ENCODE measurements around the gene CADM1. TPM values are rescaled to one million over a fixed set of nuclear protein-coding genes. Genes with fewer than 3 reads are reported as not detected.
A peak's percentile ranks its signal among the peaks of the same experiment; 100 is the strongest.

Gene CADM1
- total RNA-seq, 2 donors from 2014 or later: 49.6 to 137 TPM

DNA sequence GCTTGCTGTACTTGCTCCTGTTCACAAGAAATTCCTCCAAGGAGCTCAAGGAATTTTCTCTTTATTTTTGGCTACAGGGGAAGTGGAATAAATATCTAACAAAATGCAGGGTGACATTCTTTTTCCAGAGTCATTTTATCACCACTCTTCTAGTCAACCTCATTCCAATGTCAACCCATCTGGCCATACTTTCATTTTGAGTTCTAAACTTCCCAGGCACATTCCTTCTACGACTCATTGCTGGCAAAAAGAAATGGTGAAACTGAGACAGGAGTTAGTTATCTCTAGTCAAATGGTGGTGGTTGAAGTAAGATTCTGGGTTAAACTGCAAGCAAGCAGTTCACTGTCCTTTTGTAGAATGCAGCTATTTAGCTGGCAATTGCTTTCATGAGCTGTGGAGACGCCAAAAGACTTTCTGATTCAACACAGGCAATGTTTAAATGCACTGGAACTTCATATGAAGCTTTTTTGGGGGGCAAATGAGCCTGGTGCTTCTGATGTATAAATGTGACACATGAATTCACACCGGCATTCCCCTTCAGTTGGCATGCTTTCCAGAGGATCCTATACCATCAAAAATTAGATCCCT lies 304.6 kb downstream of the CADM1 start:
- intact Hi-C loops (cut with DNase I): no loop called here
- H3K27ac ChIP-seq: no peak overlapping the region

GRCh38 chr11:115198321-115198741 lies 305.9 kb downstream of the CADM1 start:
- no peak overlapping the region for H3K27ac ChIP-seq
- 35% methylated on average over 9 of the region's 9 CpGs for WGBS

More for the DNA sequence above, 304.6 kb downstream of the CADM1 start:
- WGBS: 79% methylated on average over 3 of the region's 3 CpGs
- no peaks in the 10 kb centered on the region for H3K9me3 ChIP-seq
- H3K4me1 ChIP-seq (replicated peaks): no peaks in the 10 kb centered on the region
- no peak for TF ChIP-seq POLR2A (IDR thresholded peaks at IDR 0.05)
- TF ChIP-seq CTCF (IDR thresholded peaks at IDR 0.05): no peak
- no peak for TF ChIP-seq POLR2AphosphoS5 (IDR thresholded peaks at IDR 0.05)
- no peak overlapping the region for H3K4me3 ChIP-seq
- no peak for DNase-seq (ENCODE audit: low spot score)
- no peaks in the 10 kb centered on the region for H3K36me3 ChIP-seq
- H3K27me3 ChIP-seq (replicated peaks; ENCODE audit: insufficient read depth): no peaks in the 10 kb centered on the region

DNA sequence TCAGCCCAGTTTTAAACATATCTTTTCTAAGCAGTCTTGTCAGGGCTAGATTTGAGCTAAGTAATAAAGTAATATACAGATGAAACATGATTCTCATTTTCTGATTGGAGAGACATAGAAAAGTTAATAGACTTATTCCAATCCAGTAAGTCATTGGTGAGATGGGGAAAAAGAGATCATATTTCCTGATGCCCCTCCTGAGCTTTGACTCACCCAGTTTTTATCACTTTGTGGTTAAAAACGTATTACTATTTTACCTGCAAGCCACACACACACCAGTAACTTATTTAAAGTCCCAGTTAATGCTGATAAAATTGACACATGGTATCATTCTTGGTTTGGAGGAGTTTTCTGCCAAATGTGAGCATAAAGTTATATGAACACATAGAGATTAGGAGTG lies 306.8 kb downstream of the CADM1 start:
- no peaks in the 10 kb centered on the region for H3K4me1 ChIP-seq (replicated peaks)
- TF ChIP-seq CTCF (IDR thresholded peaks at IDR 0.05) (no peak), POLR2A (IDR thresholded peaks at IDR 0.05) (no peak), POLR2AphosphoS5 (IDR thresholded peaks at IDR 0.05) (no peak)
- no peak for DNase-seq (ENCODE audit: low spot score)
- H3K27me3 ChIP-seq (replicated peaks; ENCODE audit: insufficient read depth): no peaks in the 10 kb centered on the region
- no peak overlapping the region for H3K4me3 ChIP-seq
- no peak overlapping the region for H3K27ac ChIP-seq
- no peaks in the 10 kb centered on the region for H3K9me3 ChIP-seq
- WGBS: 43% methylated on average over 1 of the region's 1 CpG
- intact Hi-C loops (cut with DNase I): no loop called here
- no peaks in the 10 kb centered on the region for H3K36me3 ChIP-seq

More at GRCh38 chr11:115198321-115198741, 305.9 kb downstream of the CADM1 start:
- Histone ChIP-seq H3K36me3 (no peaks in the 10 kb centered on the region), H3K4me3 (no peak overlapping the region), H3K4me1 (replicated peaks) (no peaks in the 10 kb centered on the region), H3K27me3 (replicated peaks; ENCODE audit: insufficient read depth) (no peaks in the 10 kb centered on the region), H3K9me3 (no peaks in the 10 kb centered on the region)
- intact Hi-C loops (cut with DNase I): no loop called here
- TF ChIP-seq POLR2AphosphoS5 (IDR thresholded peaks at IDR 0.05) (peak; percentile 64), POLR2A (IDR thresholded peaks at IDR 0.05) (no peak)
- peak; percentile 22 for DNase-seq (ENCODE audit: low spot score)

DNA sequence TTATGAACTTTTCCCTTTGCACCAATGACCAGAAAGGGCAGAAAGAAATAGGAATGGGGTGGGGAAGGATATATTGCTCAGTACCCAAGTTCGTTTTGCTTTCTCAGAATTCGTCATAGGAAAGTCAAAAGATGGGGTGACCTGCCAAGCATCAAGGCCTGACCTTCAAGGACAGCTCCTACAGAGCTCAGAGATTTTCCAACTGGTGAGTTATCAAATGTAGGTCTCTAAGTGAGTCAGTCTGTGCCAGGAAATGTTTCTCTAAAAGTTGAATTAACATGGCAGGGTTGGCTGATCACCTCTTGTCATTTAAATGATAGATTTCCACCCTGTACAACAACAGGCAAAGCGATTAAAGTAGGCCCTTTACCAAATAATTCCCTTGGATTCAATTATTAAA lies 307.2 kb downstream of the CADM1 start:
- TF ChIP-seq CTCF (IDR thresholded peaks at IDR 0.05) (no peak), POLR2A (IDR thresholded peaks at IDR 0.05) (no peak), POLR2AphosphoS5 (IDR thresholded peaks at IDR 0.05) (no peak)
- DNase-seq (ENCODE audit: low spot score): no peak
- WGBS: 88% methylated on average over 3 of the region's 3 CpGs

GRCh38 chr11:115194802-115195110 lies 309.5 kb downstream of the CADM1 start:
- H3K4me1 ChIP-seq (replicated peaks): no peaks in the 10 kb centered on the region
- no peak for TF ChIP-seq POLR2A (IDR thresholded peaks at IDR 0.05)
- no peak for TF ChIP-seq CTCF (IDR thresholded peaks at IDR 0.05)
- TF ChIP-seq POLR2AphosphoS5 (IDR thresholded peaks at IDR 0.05): no peak

More for the DNA sequence above, 307.2 kb downstream of the CADM1 start:
- Histone ChIP-seq H3K36me3 (no peaks in the 10 kb centered on the region), H3K9me3 (no peaks in the 10 kb centered on the region), H3K4me3 (no peak overlapping the region), H3K27me3 (replicated peaks; ENCODE audit: insufficient read depth) (no peaks in the 10 kb centered on the region), H3K4me1 (replicated peaks) (no peaks in the 10 kb centered on the region), H3K27ac (no peak overlapping the region)
- intact Hi-C loops (cut with DNase I): no loop called here

More at GRCh38 chr11:115194802-115195110, 309.5 kb downstream of the CADM1 start:
- 75% methylated on average over 5 of the region's 5 CpGs for WGBS
- Histone ChIP-seq H3K27ac (no peak overlapping the region), H3K27me3 (replicated peaks; ENCODE audit: insufficient read depth) (no peaks in the 10 kb centered on the region), H3K9me3 (no peaks in the 10 kb centered on the region), H3K36me3 (no peaks in the 10 kb centered on the region), H3K4me3 (no peak overlapping the region)
- DNase-seq (ENCODE audit: low spot score): no peak
- intact Hi-C loops (cut with DNase I): no loop called here

All from prostate gland (tissue), 2 donors.